Mesendoderm (in vitro differentiated cells): Measurements from ENCODE around the gene IGFALS. TPM values are rescaled to one million over a fixed set of nuclear protein-coding genes. Genes with fewer than 3 reads are reported as not detected.

ENCODE experiments used
- DNase-seq: peaks from one replicate; pipeline ENCODE4 v3.0.0; 2013
- H2AK5ac ChIP-seq: 2 replicates; pipeline ENCODE4 v1.6.1; 2013; ENCODE audit warnings: low read length, inconsistent platforms
- H2BK120ac ChIP-seq: 2 replicates; pipeline ENCODE4 v1.6.1; 2013; ENCODE audit warnings: low read depth, mild to moderate bottlenecking, low read length, moderate library complexity, mixed read lengths
- H2BK15ac ChIP-seq: replicated peaks from 2 replicates; pipeline ENCODE4 v1.6.1; 2013; ENCODE audit warnings: low read depth, mild to moderate bottlenecking, moderate library complexity
- H2BK5ac ChIP-seq: 2 replicates; pipeline ENCODE4 v1.6.1; 2013; ENCODE audit warnings: low read length, inconsistent platforms
- H3K18ac ChIP-seq: 2 replicates; pipeline ENCODE4 v1.6.1; 2013; ENCODE audit warnings: mild to moderate bottlenecking, low read length, mixed read lengths
- H3K23ac ChIP-seq: one replicate; pipeline ENCODE4 v1.6.1; 2013; ENCODE audit warnings: low read length
- H3K27ac ChIP-seq: 2 replicates; pipeline ENCODE4 v1.5.1; 2013; ENCODE audit warnings: low read depth, mild to moderate bottlenecking, inconsistent platforms, low read length, moderate library complexity
- H3K27me3 ChIP-seq: 2 replicates; pipeline ENCODE4 v1.6.1; 2013; ENCODE audit warnings: low read length, control low read depth, mild to moderate bottlenecking, inconsistent platforms; ENCODE audit not compliant: insufficient read depth, poor library complexity
- H3K36me3 ChIP-seq: 2 replicates; pipeline ENCODE4 v1.6.1; 2013; ENCODE audit warnings: low read length, inconsistent platforms; ENCODE audit not compliant: control insufficient read depth, insufficient read depth
- H3K4ac ChIP-seq: one replicate; pipeline ENCODE4 v1.6.1; 2013; ENCODE audit warnings: low read depth, mild to moderate bottlenecking, low read length, moderate library complexity
- H3K4me1 ChIP-seq: 2 replicates; pipeline ENCODE4 v1.6.1; 2013; ENCODE audit warnings: low read depth, low read length, inconsistent platforms; ENCODE audit not compliant: control insufficient read depth
- H3K4me2 ChIP-seq: 2 replicates; pipeline ENCODE4 v1.6.1; 2013; ENCODE audit warnings: low read length
- H3K4me3 ChIP-seq: 2 replicates; pipeline ENCODE4 v1.5.1; 2013; ENCODE audit warnings: mild to moderate bottlenecking, low read length
- H3K56ac ChIP-seq: one replicate; pipeline ENCODE4 v1.6.1; 2013; ENCODE audit warnings: low read length
- H3K79me1 ChIP-seq: 2 replicates; pipeline ENCODE4 v1.6.1; 2013; ENCODE audit warnings: low read length, inconsistent platforms
- H3K79me2 ChIP-seq: 2 replicates; pipeline ENCODE4 v1.6.1; 2013; ENCODE audit warnings: mild to moderate bottlenecking, low read length; ENCODE audit not compliant: control insufficient read depth, insufficient read depth
- H3K9ac ChIP-seq: 2 replicates; pipeline ENCODE4 v1.6.1; 2013; ENCODE audit warnings: low read length, inconsistent platforms
- H4K5ac ChIP-seq: one replicate; pipeline ENCODE4 v1.6.1; 2013; ENCODE audit warnings: low read length
- H4K8ac ChIP-seq: one replicate; pipeline ENCODE4 v1.6.1; 2013; ENCODE audit warnings: low read depth, mild to moderate bottlenecking, control low read depth, low read length, moderate library complexity
- WGBS: extraction: QIAGEN DNeasy Blood & Tissue Kit; methylation state at CpG from one replicate; pipeline ENCODE4 v1.1.7; 2013; ENCODE audit warnings: low lambda C conversion rate, missing lambda C conversion rate; ENCODE audit not compliant: insufficient coverage; ENCODE audit errors: extremely low coverage; 5-methylcytosine and 5-hydroxymethylcytosine counted together
- polyA plus RNA-seq, 2 experiments: library from polyadenylated mRNA; stranded (reverse); fragments of 200-250 nt; gene quantifications; one replicate each; pipeline ENCODE4 v1.2.3, GENCODE V29; 2013

Gene IGFALS
- polyA plus RNA-seq (2013, experiment 1 of 2), result not detected
- polyA plus RNA-seq (2013, experiment 2 of 2), result not detected

- no peak within 1 kb of the TSS for H2BK5ac ChIP-seq
- H2AK5ac ChIP-seq, result no peak within 1 kb of the TSS
- H3K18ac ChIP-seq, result no peak within 1 kb of the TSS
- no peak within 1 kb of the TSS for H3K27ac ChIP-seq
- no peaks in the 10 kb centered on the region for H3K27me3 ChIP-seq
- no CpG with 5 or more reads among the region's 28 CpGs for WGBS
- H4K5ac ChIP-seq, result no peak within 1 kb of the TSS
- H2BK15ac ChIP-seq, result no peak within 1 kb of the TSS
- no peaks in the 10 kb centered on the region for H3K36me3 ChIP-seq
- H3K4me3 ChIP-seq, result no peak within 1 kb of the TSS
- no peaks in the 10 kb centered on the region for H3K79me1 ChIP-seq
- H3K9ac ChIP-seq, result no peak within 1 kb of the TSS
- no peak within 1 kb of the TSS for H2BK120ac ChIP-seq
- H3K4me1 ChIP-seq, result no peaks in the 10 kb centered on the region
- no peak within 1 kb of the TSS for H3K4me2 ChIP-seq
- no peaks in the 10 kb centered on the region for H3K79me2 ChIP-seq
- no peak within 1 kb of the TSS for H3K23ac ChIP-seq
- no peak for DNase-seq
- no peak within 1 kb of the TSS for H4K8ac ChIP-seq
- H3K56ac ChIP-seq, result no peak within 1 kb of the TSS
- no peak within 1 kb of the TSS for H3K4ac ChIP-seq
Observed at GRCh38 chr16:1793578-1794220, at the start of gene IGFALS. TSS of gene IGFALS (minus strand) at chr16:1793705. CDS start at chr16:1793652, 53 bp downstream.

GRCh38 chr16:1839554-1839953, 46.0 kb upstream of the IGFALS start:
- Histone ChIP-seq H3K4me1 (no peaks in the 10 kb centered on the region), H3K36me3 (no peaks in the 10 kb centered on the region), H2BK120ac (no peak overlapping the region), H3K27ac (no peak overlapping the region), H3K18ac (no peak overlapping the region), H3K4me3 (no peak overlapping the region), H3K9ac (no peak overlapping the region), H2BK5ac (no peak overlapping the region), H3K27me3 (no peaks in the 10 kb centered on the region), H3K56ac (no peak overlapping the region), H3K4ac (no peak overlapping the region), H3K23ac (no peak overlapping the region), H2AK5ac (no peak overlapping the region), H4K8ac (no peak overlapping the region), H3K79me2 (no peaks in the 10 kb centered on the region), H2BK15ac (no peak overlapping the region), H3K79me1 (no peaks in the 10 kb centered on the region), H4K5ac (no peak overlapping the region), H3K4me2 (no peak overlapping the region)
- no CpG with 5 or more reads among the region's 9 CpGs for WGBS
- peak; percentile 70 for DNase-seq

DNA sequence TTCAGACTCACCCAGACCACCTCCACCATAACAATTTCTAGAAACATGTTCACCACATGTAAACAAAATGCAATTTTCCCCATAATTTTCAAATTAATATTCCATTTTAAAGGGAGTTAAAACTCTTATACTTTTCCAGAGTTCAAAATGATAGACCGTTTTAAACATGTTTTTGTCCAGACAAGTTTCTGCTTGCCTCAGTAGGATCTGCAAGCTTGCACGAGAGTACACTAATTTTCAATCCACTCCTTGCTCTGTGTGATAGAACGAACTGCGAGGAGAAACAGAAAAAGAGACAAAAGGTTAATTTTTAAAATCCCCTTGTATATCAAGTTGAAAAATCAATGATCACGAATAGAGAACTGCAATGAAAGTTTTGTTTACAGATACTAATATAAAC, 40.6 kb upstream of the IGFALS start:
- Histone ChIP-seq H4K5ac (no peak overlapping the region), H3K18ac (no peak overlapping the region), H3K23ac (no peak overlapping the region), H3K4me1 (no peaks in the 10 kb centered on the region), H2BK15ac (no peak overlapping the region), H3K27me3 (no peaks in the 10 kb centered on the region), H4K8ac (no peak overlapping the region), H2BK120ac (no peak overlapping the region), H3K4ac (no peak overlapping the region), H3K36me3 (no peaks in the 10 kb centered on the region), H3K79me2 (peaks cover 2% of the 10 kb centered on the region), H2AK5ac (no peak overlapping the region), H3K27ac (no peak overlapping the region), H3K4me2 (no peak overlapping the region), H3K79me1 (peaks cover 2% of the 10 kb centered on the region), H3K4me3 (no peak overlapping the region), H3K56ac (no peak overlapping the region), H2BK5ac (no peak overlapping the region), H3K9ac (no peak overlapping the region)
- no CpG with 5 or more reads among the region's 5 CpGs for WGBS
- no peak for DNase-seq

GRCh38 chr16:1832838-1833454, 39.4 kb upstream of the IGFALS start:
- no peak overlapping the region for H4K8ac ChIP-seq
- H4K5ac ChIP-seq, result no peak overlapping the region
- no peaks in the 10 kb centered on the region for H3K36me3 ChIP-seq
- WGBS, result no CpG with 5 or more reads among the region's 9 CpGs
- H3K4me2 ChIP-seq, result no peak overlapping the region
- no peak overlapping the region for H3K56ac ChIP-seq
- H2BK120ac ChIP-seq, result no peak overlapping the region
- peaks cover 5% of the 10 kb centered on the region for H3K79me1 ChIP-seq
- no peak overlapping the region for H3K4me3 ChIP-seq
- H3K4me1 ChIP-seq, result no peaks in the 10 kb centered on the region
- H3K18ac ChIP-seq, result no peak overlapping the region
- H2BK5ac ChIP-seq, result no peak overlapping the region
- no peak overlapping the region for H2AK5ac ChIP-seq
- no peak overlapping the region for H3K9ac ChIP-seq
- H3K79me2 ChIP-seq, result peaks cover 2% of the 10 kb centered on the region
- H3K4ac ChIP-seq, result no peak overlapping the region
- no peaks in the 10 kb centered on the region for H3K27me3 ChIP-seq
- H3K23ac ChIP-seq, result no peak overlapping the region
- H2BK15ac ChIP-seq, result no peak overlapping the region
- no peak for DNase-seq
- H3K27ac ChIP-seq, result no peak overlapping the region

DNA sequence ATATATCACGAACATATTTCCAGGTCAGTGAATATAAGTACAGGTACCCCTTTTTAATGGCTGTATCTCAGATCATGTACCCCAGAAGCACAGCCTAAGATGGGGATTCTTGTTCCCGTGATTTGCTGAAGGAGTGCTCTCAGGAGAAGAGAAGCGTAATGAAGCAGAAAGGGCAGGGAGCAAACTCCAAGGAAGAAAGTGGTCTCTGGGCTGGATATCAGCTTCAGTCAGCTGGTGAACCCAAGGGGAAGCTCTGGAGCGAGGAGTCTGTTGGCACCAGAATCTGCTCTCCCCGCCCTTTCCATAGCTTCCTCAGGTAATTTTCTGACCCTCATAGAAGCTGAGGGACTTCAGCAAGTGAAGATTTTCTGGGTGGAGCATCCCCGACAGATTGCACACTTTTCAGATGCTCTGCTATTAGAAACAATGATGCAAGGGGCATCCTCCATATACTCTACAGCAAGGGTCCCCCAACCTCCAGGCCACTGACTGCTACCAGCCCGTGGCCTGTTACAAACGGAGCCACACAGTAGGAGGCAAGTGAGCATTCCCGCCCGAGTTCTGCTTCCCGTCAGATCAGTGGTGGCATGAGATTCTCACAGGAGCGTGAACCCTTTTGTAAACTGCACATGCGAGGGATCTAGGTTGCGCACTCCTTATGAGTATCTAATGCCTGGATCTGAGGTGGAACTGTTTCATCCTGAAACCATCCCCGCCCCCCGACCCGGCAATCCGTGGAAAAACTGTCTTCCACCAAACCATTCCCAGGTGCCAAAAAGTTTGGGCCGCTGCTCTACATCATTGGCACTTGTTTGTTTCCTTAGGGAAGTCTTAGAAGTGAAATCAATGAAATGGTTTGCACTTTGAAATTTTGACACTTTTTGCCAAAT, 37.9 kb upstream of the IGFALS start:
- DNase-seq, result no peak
- H4K5ac ChIP-seq, result no peak overlapping the region
- H3K4me3 ChIP-seq, result no peak overlapping the region
- peaks cover 2% of the 10 kb centered on the region for H3K79me2 ChIP-seq
- no peak overlapping the region for H3K18ac ChIP-seq
- H3K27me3 ChIP-seq, result no peaks in the 10 kb centered on the region
- H3K56ac ChIP-seq, result no peak overlapping the region
- no peak overlapping the region for H3K23ac ChIP-seq
- H2AK5ac ChIP-seq, result no peak overlapping the region
- no peak overlapping the region for H2BK5ac ChIP-seq
- H4K8ac ChIP-seq, result no peak overlapping the region
- no peak overlapping the region for H3K4me2 ChIP-seq
- H3K27ac ChIP-seq, result no peak overlapping the region
- no peaks in the 10 kb centered on the region for H3K4me1 ChIP-seq
- no peak overlapping the region for H2BK120ac ChIP-seq
- H2BK15ac ChIP-seq, result no peak overlapping the region
- H3K36me3 ChIP-seq, result no peaks in the 10 kb centered on the region
- H3K79me1 ChIP-seq, result peaks cover 9% of the 10 kb centered on the region
- no peak overlapping the region for H3K4ac ChIP-seq
- WGBS, result no CpG with 5 or more reads among the region's 19 CpGs
- H3K9ac ChIP-seq, result no peak overlapping the region
